HS-5 (cell line): ENCODE data around the gene TLCD1.
A peak's percentile ranks its signal among the peaks of the same experiment; 100 is the strongest.

Experiments used
- DNase-seq: peaks from one replicate; pipeline ENCODE4 v3.0.0-alpha.2; 2012; ENCODE audit warnings: low read depth

The TLCD1 gene

GRCh38 chr17:28712705-28713415, 13.2 kb downstream of the TLCD1 start:
- DNase-seq = no peak

- DNase-seq = no peak
Measured at GRCh38 chr17:28712032-28712704, 13.9 kb downstream of the TLCD1 start.

- DNase-seq = no peak
Measured at GRCh38 chr17:28711723-28712031, 14.4 kb downstream of the TLCD1 start, which contains the start of gene PROCA1. TSS of gene PROCA1 (minus strand) at chr17:28711888. CDS start at chr17:28711660, 228 bp downstream.

GRCh38 chr17:28710861-28711722, 14.9 kb downstream of the TLCD1 start:
- DNase-seq = peak; percentile 67

- no peak for DNase-seq
Measured at GRCh38 chr17:28707339-28707720, 18.7 kb downstream of the TLCD1 start.

- DNase-seq = no peak
Measured at GRCh38 chr17:28706471-28707338, 19.3 kb downstream of the TLCD1 start.

GRCh38 chr17:28705728-28706334, 20.2 kb downstream of the TLCD1 start:
- DNase-seq = no peak

GRCh38 chr17:28705074-28705659, 20.9 kb downstream of the TLCD1 start:
- no peak for DNase-seq

DNA sequence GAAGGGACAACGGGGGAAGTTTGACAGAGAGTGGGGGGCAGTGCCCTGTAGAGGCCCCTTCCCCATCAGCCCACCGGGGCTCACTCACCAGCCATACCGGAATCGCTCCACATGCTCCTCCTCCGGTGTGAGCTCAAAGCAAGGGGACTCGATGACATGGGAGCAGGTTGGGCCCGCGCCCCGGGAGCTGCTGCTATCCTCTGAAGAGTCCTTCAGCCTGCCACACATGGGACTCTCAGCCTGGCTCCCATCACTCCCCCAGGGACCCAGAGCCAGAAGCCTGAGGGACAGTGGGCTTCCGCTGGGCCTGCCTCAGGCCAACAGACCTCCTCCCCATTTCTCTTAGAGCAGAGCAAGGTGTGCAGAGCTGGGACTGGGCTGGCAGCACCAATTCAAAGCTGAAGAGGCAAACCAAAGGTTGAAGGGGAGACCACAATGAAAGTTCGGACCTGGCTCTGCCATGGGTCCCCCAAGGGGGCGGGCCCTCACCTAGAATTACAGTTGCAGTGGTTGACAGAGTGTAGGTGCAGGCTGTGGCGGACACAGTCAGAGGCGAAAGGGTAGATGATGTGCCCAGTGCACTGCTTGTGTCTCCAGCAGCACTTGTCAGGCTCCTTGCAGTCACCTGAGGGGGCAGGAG, 21.7 kb downstream of the TLCD1 start:
- no peak for DNase-seq

DNA sequence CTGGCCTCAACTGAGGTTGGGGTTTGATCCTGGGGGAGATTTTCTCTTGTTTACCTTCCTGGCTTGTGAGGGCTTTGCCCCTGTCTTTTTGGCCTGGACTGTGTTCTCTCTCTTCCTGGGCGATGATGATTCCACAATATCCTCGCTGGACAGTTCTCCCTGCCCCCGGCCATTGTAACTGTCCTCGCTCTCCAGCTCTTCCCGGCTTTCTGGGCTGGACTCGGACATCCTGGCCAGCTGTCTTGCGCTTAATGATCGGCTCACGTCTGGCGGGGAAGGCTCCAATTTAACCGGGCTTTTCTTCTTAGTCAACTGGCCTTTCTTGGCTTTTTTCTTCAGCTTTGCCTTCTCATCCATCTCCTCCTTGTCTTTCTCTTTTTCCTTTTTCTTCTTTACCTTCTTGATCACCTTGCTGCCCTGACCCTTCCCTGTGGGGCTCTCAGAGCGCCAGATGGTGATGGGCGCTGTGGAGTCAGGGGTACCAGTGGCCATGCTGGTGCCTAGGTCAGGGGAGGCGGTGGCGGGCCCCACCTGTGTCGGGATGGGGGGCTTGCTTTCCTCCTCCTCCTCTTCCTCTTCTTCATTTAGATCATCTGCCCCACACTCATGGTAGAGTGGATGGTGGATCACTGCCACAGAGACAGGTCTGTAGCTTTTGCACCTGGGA, 22.3 kb downstream of the TLCD1 start:
- DNase-seq = no peak

- no peak for DNase-seq
Measured at GRCh38 chr17:28702752-28703150, 23.3 kb downstream of the TLCD1 start.

GRCh38 chr17:28702026-28702751, 23.8 kb downstream of the TLCD1 start:
- DNase-seq = no peak

GRCh38 chr17:28700830-28701492, 25.1 kb downstream of the TLCD1 start:
- no peak for DNase-seq

GRCh38 chr17:28700278-28700677, 25.8 kb downstream of the TLCD1 start:
- DNase-seq = no peak

DNA sequence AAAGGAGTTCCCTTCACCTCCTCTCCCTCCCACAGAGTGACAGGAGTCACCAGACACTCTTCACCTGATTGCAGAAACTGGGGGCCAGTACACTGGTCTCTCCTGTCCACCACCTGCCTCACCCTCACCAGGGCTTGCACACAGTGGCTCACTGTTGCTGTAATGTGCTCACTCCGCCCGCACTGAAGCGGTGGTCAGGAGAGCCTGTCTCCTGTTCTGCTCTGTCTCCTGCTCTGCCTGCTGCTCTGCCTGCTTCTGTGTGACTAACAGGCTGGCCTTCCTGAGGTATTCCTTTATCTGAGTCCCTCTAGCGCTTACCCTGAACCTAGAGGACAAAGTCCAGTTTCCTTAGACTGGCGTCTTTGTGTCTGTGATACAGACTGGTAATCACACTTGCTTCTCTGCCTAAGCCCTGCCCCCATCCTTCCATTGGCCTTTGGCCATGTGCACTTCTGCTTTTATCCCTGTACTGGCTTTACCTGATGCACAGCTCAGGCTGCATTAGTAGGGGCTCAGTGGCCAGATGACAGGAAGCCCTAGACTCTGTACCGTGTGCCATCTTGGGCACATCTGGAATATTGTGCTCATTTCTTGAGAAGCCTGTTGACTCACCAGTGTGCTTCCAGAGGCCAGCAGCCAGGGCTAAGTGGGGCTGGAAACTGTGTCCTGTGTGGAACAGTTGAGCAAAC, 27.6 kb downstream of the TLCD1 start:
- DNase-seq = no peak

DNA sequence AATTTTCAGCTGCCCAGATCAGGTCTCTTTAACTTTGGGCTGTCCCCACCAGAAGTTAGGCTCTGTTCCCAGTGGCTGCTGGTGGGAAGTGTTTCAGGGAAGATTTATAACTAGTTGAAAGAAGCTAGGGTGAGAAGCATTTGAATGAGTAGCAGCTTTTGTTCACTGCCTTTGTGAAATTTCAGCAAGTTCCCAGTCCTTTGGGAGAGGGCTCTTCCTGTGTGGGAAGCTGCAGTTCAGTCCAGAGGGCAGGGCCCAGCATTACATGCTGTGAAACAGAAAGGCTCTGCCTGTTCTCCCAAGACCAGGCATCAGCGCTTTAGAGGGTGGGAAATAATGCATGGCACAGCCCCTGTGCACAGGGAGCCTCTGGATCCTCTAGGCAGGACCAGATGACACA, 32.2 kb downstream of the TLCD1 start:
- no peak for DNase-seq

GRCh38 chr17:28689011-28689410, 37.0 kb downstream of the TLCD1 start:
- no peak for DNase-seq

DNA sequence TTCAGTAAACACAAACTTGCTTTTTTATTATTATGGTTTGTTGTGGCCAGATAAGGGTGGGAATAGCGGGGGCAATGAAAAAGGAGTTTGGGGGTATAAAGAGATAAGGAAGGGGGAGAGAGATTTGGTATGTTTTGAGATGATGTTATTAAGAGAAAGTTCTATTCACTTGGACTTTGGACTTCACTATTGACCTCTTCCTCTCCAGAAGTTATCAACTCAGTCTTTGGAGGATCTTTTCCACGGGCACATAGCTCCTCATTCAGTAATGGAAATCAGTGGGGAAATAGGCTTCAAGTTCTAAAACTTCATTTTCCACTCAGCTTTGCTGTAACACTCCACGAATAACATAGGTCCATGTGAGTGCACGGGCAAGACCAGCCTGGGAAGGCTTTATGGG, 37.6 kb downstream of the TLCD1 start:
- no peak for DNase-seq
